HL-60/S4 (cell line): ENCODE measurements around the gene USP25.

Source experiments
- in situ Hi-C: fragments of 300-500 bp; cut with MboI; formaldehyde crosslinking; loops from 2 replicates; pipeline ENCODE4 v1.14.3; 2022; ENCODE audit warnings: low sequenced_read_pairs

USP25 gene

GRCh38 chr21:15755125-15755524, 25.3 kb downstream of the USP25 start:
- in situ Hi-C loops: no loop called here

- in situ Hi-C loops: no loop called here
Observed at GRCh38 chr21:15759469-15759868, 29.7 kb downstream of the USP25 start.

- in situ Hi-C loops: no loop called here
Observed at GRCh38 chr21:15761507-15762100, 31.8 kb downstream of the USP25 start.

DNA sequence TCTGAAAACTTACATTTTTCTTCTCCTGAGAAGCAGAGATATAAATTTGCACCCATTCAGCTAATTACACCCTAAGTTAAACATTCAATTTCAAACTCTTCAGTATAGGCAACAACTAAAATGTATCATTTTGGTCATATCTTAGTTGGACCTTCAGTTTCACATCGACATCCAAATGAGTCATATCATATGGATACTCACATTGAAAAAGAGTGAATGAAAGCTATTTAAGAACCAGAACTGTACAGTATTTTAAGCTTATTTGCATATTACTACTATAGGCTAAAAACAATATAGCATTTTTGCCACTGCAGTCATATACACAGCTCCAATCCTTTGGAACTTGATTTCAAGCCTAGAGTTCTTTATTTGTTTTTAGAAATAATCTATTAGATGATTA, 33.6 kb downstream of the USP25 start:
- in situ Hi-C loops: no loop called here

DNA sequence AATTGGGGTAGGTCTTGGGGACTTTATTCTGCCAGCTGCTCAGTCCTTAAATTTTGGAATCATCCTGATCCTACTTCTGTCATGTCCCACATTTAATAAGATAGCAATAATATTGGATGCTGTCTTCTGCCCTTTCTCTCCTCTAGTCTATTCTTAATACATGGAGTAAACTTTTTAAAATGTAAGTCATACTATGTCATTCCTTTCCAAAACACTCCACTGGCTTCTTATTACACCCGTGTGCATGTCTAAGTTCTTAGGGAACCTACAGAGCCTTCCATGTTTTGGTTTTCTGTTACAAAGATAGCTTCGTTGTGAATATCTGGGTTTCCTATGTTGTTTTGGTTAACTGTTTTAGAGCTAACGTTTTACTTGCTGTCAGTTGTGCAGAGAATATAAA, 35.1 kb downstream of the USP25 start:
- in situ Hi-C loops: no loop called here

DNA sequence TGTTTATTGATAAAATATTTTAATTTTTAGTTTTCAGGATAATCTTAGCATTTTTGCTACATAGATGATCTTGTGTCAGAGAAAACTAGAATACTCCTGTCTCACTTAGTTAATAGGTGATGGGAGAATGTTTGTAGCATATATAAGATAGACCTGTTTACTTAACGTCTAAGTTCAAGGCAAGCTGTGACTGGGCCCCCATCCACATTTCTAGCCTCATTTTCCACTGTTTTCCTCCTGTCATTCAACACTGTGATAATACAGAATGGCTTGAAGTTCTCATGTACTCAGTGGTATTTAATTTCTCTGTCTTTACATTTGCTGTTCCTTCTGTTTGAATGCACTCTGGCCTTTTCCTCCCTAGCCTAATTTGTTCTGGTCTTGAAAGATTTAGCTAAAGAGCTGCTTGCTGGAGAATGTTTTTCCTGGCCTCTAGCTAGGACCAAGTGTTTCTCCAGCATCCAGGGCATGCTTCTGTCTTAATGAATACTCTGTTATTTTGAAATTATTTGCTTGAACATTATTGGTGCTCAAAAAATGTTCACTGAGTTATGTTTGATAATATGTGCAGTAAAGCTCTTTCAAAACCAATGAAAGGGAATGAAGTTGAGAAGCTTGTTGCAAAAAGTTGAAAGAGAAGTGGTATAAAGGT, 37.3 kb downstream of the USP25 start:
- in situ Hi-C loops: no loop called here

- in situ Hi-C loops: no loop called here
Observed at GRCh38 chr21:15768045-15768601, 38.3 kb downstream of the USP25 start.

DNA sequence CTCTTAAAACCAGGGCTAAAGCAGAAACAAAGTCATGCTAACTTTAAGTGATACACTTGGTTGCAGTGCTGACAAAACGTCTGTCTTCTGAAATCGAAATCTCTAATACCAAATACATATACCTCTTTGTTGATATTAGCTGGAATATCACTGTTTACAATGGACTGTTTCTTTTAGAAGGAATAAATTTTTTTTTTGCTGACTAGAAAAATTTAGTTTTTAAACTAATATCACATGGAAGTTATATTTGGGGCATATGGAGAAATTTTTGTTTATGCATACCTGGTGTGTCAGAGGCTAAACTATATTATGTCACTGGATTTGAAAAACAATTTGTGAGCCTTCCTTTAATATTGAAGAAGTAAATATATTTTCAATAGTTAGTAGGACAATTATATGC, 39.1 kb downstream of the USP25 start:
- in situ Hi-C loops: no loop called here

GRCh38 chr21:15771311-15771710, 41.5 kb downstream of the USP25 start:
- in situ Hi-C loops: no loop called here

DNA sequence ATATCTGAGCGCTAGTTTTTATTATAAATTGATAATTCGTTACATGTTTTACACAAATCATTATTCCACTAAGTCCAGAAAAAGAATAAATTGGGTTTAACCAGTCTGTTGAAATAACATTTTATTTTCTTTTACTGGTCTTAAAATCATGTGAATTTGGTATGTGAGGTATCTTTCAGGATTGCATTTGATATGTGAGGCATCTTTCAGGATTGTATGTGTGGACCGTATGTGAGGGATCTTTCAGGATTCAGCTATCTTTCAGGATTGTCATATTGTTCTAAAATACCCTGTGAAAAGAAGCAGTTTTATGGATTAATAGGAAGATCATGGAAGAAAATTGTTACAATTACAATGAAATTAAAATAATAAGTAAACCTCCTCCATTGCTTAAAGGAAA, 42.9 kb downstream of the USP25 start:
- in situ Hi-C loops: no loop called here

DNA sequence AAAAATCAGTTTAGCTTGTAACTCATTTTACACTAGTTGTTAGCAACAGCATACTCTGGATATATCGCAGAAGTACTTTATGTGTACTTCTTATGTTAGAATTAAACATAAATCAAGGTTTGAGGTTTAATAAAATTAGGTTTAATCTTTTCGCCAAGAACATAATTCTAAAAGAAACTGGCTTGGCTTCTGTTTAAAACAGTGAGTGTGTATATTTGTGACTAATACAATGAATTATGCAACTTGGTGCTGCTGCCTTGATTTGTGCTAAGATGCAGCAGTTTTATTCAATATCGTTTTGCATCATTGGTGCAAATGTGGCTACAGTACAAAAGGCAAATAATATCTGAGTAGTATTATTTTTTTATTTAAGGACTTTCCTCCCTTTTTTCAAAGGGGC, 44.8 kb downstream of the USP25 start:
- in situ Hi-C loops: no loop called here

GRCh38 chr21:15775291-15775690, 45.5 kb downstream of the USP25 start:
- in situ Hi-C loops: no loop called here

DNA sequence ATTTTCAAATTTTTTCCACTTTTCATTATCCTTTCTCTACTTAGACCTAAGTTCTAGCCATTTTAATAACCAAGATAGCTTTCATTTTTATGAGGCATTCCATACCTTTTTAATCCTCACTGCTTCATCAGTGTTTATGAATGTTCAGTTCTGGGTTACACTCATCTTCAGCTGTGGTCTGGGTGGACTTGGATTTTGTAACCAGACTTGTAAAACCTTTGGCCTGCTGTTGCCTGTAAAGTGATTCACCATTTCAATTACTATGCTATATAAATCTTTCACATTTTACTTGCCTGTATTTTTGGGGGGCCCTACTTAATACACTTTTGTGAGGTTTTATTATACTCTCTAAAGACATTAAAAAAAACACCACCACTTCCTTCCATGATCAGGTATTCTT, 46.2 kb downstream of the USP25 start:
- in situ Hi-C loops: no loop called here

- in situ Hi-C loops: no loop called here
Observed at GRCh38 chr21:15776818-15777217, 47.0 kb downstream of the USP25 start.

GRCh38 chr21:15781986-15782385, 52.2 kb downstream of the USP25 start:
- in situ Hi-C loops: no loop called here

DNA sequence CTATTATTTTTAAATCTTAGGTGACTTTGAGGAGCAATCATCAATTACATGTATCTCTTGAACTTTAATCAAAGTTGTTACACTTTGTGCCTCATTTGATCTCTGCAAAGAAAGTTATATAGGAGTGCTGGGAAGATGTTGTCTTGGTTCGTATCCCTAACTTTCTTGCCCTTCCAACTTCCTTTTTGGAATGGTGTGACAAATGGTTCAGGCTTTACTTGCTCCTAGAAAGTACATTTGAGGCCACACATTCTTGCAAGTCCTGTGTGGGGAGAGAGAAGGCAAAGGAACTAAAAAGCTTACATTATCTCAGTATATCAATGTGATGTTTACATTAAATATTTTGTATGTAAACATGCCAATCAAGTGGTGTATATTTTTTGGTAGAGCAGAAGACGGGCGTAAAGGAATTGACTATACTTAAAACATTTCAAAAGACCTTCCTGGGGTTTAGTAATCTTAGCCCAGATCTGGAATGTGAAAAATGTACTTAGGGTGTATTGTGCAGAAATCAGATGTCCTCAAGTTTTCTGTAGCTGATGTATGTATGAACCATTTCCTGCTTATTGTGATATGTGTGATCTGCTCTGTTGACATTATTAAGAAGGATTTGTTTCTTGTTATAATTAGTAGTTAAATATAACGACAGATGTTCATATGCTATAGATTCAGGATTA, 59.2 kb downstream of the USP25 start:
- in situ Hi-C loops: no loop called here

DNA sequence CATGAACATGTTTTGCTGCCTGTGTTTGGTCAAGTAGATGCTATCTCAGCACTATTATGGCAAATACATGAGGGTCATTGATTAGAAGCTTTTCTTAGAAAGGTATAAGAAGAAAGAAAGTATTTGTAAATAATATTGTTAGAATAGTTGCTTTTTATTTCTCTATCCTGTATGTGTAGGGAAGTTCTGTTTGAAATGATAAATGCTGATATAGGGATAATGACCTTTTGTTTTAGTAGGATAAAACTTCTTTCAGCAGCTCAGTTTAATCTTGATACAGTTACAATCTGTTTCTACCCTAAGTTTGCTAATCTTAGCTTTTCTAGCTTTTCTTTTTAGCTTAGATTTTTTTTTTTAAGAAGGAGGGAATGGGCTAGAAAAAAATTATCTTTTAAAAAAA, 63.3 kb downstream of the USP25 start:
- in situ Hi-C loops: no loop called here

DNA sequence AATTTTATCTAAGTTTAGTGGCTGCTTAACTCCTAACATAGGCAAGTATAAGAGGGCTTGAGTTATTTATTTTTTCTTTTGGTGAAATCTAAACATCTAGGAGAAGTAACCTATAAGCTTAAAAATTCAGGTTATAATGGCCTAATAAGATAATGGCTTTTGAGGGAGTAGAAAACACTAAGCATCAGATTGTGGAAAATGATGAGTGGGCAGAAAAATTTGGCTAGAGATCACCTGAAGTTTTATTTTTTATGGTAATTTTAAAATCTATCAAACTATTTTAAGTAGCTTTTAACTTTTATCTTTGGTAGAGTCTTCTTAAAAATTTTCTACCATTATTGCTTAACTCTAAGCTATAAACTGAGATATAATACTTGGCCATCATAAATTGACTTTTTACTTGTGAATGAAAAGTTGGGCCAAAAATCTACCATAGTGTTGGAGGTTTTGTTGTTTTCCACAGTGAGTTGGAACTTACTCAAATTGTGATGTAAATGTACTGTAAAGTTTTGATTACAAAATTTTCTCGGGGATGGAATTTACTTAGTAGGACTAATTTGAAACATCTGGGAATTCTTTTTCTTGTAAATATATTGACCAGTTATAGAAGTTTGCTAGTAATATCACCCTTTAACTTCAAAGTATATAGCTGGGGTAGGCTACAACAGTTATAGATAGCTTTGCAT, 63.9 kb downstream of the USP25 start:
- in situ Hi-C loops: no loop called here

DNA sequence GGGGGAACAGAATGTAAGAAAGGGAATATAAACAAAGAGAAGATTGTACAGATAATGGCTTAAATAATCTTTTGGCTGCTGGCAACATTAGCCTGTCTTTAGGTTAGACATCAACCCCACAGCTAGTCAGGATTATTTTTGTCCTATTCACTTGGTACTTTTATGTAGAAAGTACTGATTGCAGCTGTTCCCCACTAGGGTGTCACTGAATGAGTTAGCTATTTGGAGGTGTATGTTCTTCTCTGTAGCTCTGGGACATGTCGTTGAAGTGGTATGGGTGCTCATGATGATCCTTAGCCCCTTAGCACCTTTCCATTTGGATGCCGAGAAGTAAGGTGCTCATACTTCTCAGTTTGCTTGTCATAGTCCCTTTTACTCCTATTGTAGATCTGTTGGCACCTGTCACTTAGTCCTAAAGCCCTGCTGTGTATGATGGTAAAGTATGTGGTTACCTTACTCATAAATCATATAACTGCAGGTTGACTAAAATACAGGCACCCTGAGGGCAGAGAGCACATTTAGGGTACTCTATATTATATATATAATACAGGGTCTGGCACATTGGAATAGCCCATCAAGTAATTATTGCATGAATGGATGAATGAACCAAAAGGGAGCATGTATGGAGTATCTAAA, 64.6 kb downstream of the USP25 start:
- in situ Hi-C loops: no loop called here

DNA sequence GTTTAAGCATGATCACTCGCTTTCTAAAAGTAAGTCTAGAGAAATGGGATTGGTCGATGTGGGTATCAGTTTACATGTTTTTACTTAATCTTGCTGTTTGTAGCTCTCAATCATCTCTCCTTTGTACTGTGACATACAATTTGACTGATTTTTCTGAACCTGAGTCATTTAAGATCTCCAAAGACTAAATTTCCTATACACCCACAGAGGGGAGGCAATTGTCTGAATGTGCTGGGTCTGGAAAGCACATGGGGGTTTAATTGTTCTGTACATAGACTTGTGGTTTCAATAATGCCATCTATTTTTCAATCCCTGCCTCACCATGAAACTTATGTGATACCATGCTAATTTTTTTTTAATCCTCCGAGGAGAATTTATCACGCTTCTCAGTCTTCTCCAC, 65.8 kb downstream of the USP25 start:
- in situ Hi-C loops: no loop called here
